ENCODE results near the gene SNX18. TPM values are rescaled to one million over a fixed set of nuclear protein-coding genes. Genes with fewer than 3 reads are reported as not detected.
"Not testable (repeated sequence)": the region's sequence is repeated elsewhere in the genome, so short reads cannot be mapped to it uniquely, and the experiment has no call there.

The SNX18 gene
- total and polyA plus RNA-seq, 8 donors: 15.3 to 39.2 (median 20.0) TPM

- Histone ChIP-seq H3K4me3 (no peak overlapping the region), H3K36me3 (no peaks in the 10 kb centered on the region), H3K4me1 (peaks cover 18 to 67% of the 10 kb centered on the region in 2 donors), H3K27me3 (no peaks in the 10 kb centered on the region), H3K27ac (peak overlapping the region; percentile 72 to 74), H3K9me3 (no peaks in the 10 kb centered on the region)
- ATAC-seq (peak; percentile 88), DNase-seq (peak in 2 of 4 donors; percentile 48 to 78)
- intact Hi-C loops (cut with DNase I): no loop called here
- TF ChIP-seq CTCF (IDR thresholded peaks at IDR 0.05): no peak
Observed at GRCh38 chr5:54533541-54534190, 16.1 kb downstream of the SNX18 start.

GRCh38 chr5:54534191-54535004 is 16.8 kb downstream of the SNX18 start:
- Histone ChIP-seq H3K27me3 (no peaks in the 10 kb centered on the region), H3K27ac (peak overlapping the region; percentile 72 to 74), H3K4me3 (no peak overlapping the region), H3K9me3 (no peaks in the 10 kb centered on the region), H3K4me1 (peaks cover 18 to 67% of the 10 kb centered on the region in 2 donors), H3K36me3 (no peaks in the 10 kb centered on the region)
- no peak for DNase-seq
- TF ChIP-seq CTCF (IDR thresholded peaks at IDR 0.05): no peak
- intact Hi-C loops (cut with DNase I): no loop called here
- peak; percentile 38 for ATAC-seq

- DNase-seq: no peak
- Histone ChIP-seq H3K36me3 (no peaks in the 10 kb centered on the region), H3K27me3 (no peaks in the 10 kb centered on the region), H3K4me1 (peaks cover 18 to 60% of the 10 kb centered on the region in 2 donors), H3K4me3 (no peak overlapping the region), H3K9me3 (no peaks in the 10 kb centered on the region), H3K27ac (peak overlapping the region in 1 of 2 donors; percentile 74)
- TF ChIP-seq CTCF (IDR thresholded peaks at IDR 0.05): no peak
- no peak for ATAC-seq
- intact Hi-C loops (cut with DNase I): no loop called here
Observed at GRCh38 chr5:54535149-54535844, 17.7 kb downstream of the SNX18 start.

- H3K27me3 ChIP-seq; H3K4me3 ChIP-seq; H3K9me3 ChIP-seq; intact Hi-C loops (cut with DNase I); ATAC-seq; DNase-seq; H3K36me3 ChIP-seq; H3K27ac ChIP-seq: not testable (repeated sequence)
- H3K4me1 ChIP-seq: peaks cover 18 to 50% of the 10 kb centered on the region in 2 donors
Observed at GRCh38 chr5:54536375-54536774, 18.8 kb downstream of the SNX18 start.

- H3K4me1 ChIP-seq: peaks cover 18 to 49% of the 10 kb centered on the region in 2 donors
- H3K36me3 ChIP-seq; H3K27me3 ChIP-seq; H3K27ac ChIP-seq; H3K4me3 ChIP-seq; DNase-seq; H3K9me3 ChIP-seq; intact Hi-C loops (cut with DNase I); ATAC-seq: not testable (repeated sequence)
Observed at GRCh38 chr5:54536861-54537260, 19.3 kb downstream of the SNX18 start.

GRCh38 chr5:54537725-54538124 is 20.2 kb downstream of the SNX18 start:
- H3K27me3 ChIP-seq: no peaks in the 10 kb centered on the region
- no peaks in the 10 kb centered on the region for H3K36me3 ChIP-seq
- ATAC-seq: no peak
- H3K27ac ChIP-seq: peak overlapping the region in 1 of 2 donors; percentile 18
- intact Hi-C loops (cut with DNase I): no loop called here
- DNase-seq: no peak
- H3K4me3 ChIP-seq: no peak overlapping the region
- no peaks in the 10 kb centered on the region for H3K9me3 ChIP-seq
- H3K4me1 ChIP-seq: peaks cover 22 to 50% of the 10 kb centered on the region in 2 donors
- TF ChIP-seq CTCF (IDR thresholded peaks at IDR 0.05): no peak

All from left lung (tissue), 10 donors.